Measurements from ENCODE around the gene SLC35B1. TPM values are rescaled to one million over a fixed set of nuclear protein-coding genes. Genes with fewer than 3 reads are reported as not detected.
A peak's percentile ranks its signal among the peaks of the same experiment; 100 is the strongest.

Gene SLC35B1
- total RNA-seq, 4 donors from 2014 or later = 31.0 to 40.1 (median 35.1) TPM

DNA sequence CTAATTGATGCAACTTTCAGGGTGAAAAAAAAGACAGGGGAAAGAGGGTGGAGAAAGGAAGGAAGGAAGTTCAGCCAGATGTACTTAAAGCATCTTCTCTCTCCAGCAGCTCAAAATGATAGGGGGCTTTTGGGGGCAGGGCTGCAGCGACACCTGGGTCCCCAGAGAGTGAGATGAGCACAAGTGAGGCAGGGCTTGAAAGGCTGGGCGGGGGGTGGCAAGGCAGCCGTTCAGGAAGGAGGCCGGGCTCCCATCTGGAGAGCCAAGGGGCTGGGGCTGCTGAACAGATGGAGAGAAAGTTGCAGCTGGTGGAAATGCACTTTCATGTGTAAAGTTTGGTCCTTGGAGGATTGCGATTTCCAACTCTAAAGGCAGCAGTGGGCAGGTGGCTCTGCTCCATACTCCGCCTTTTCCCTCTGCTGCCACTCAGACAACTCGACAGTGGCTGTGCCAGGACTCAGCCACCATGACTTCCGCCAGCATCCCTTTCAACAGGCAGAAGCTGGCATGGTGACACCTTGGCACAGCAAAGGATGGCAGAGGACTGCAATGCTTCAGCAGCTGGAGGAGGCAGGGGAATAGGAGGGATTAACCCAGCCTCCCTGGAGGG, 7.7 kb downstream of the SLC35B1 start:
- no peak for TF ChIP-seq POLR2A (IDR thresholded peaks at IDR 0.05)
- TF ChIP-seq CTCF (IDR thresholded peaks at IDR 0.05) = no peak
- no peak overlapping the region for H3K4me3 ChIP-seq (ENCODE audit: low read depth, poor library complexity, severe bottlenecking)
- DNase-seq (ENCODE audit: low spot score in 2 of 2) = no peak
- intact Hi-C loops (cut with DNase I; ENCODE audit: low total_unique reads) = no loop called here
- WGBS, 2 donors = 60 to 61% methylated on average over 8 of the region's 8 CpGs

DNA sequence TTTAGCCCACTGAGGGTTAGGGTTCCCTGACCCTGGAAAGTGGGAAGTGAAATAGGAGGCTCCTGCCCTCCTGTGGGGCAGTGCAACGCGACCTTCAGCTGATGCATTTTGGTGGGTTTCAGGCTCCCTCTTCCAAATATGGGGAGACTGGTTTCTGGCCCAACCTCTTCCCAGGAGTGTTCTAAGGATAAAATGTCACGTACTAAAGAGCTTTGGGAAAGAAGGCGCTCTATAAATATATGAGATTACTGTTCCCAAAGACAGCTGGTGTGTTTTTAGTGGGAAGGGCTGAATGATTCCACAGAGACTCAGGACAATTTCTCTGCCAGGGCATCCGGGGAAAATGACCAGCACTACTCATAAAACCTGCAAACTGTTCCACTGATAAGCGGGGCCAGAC, 9.8 kb downstream of the SLC35B1 start:
- intact Hi-C loops (cut with DNase I; ENCODE audit: low total_unique reads) = no loop called here
- H3K4me3 ChIP-seq (ENCODE audit: low read depth, poor library complexity, severe bottlenecking) = no peak overlapping the region
- WGBS, 2 donors = 61 to 77% methylated on average over 6 of the region's 6 CpGs
- TF ChIP-seq CTCF (IDR thresholded peaks at IDR 0.05) (no peak), POLR2A (IDR thresholded peaks at IDR 0.05) (no peak)
- DNase-seq (ENCODE audit: low spot score in 2 of 2) = no peak

DNA sequence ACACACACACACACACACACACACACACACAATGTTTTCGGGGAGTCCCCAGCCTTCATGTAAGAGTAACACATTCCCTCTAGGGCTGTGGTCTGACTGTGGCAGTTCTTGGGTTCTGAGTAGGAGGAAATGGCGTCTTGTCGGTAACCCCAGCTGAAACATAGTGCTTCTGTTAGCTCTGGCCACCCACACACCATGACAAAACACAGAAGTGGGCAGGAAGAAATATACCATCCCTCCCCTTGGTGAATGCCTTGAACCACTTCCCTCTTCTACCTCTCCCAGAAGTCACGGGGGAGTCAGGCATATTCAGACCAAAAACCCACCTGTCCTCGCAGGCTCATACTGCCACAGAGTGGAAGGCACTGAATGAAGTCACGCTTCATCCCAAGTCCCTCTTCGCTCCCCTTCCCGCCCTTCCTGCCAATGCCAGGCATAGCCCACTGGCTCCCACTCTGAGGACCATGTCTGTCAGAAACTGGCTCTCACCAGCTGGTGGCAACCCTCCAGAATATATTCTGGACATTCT, 11.5 kb downstream of the SLC35B1 start:
- no peak overlapping the region for H3K4me3 ChIP-seq (ENCODE audit: low read depth, poor library complexity, severe bottlenecking)
- no peak for DNase-seq (ENCODE audit: low spot score in 2 of 2)
- TF ChIP-seq CTCF (IDR thresholded peaks at IDR 0.05) (no peak), POLR2A (IDR thresholded peaks at IDR 0.05) (no peak)
- 79 to 90% methylated on average over 8 of the region's 8 CpGs for WGBS, 2 donors
- intact Hi-C loops (cut with DNase I; ENCODE audit: low total_unique reads) = no loop called here

DNA sequence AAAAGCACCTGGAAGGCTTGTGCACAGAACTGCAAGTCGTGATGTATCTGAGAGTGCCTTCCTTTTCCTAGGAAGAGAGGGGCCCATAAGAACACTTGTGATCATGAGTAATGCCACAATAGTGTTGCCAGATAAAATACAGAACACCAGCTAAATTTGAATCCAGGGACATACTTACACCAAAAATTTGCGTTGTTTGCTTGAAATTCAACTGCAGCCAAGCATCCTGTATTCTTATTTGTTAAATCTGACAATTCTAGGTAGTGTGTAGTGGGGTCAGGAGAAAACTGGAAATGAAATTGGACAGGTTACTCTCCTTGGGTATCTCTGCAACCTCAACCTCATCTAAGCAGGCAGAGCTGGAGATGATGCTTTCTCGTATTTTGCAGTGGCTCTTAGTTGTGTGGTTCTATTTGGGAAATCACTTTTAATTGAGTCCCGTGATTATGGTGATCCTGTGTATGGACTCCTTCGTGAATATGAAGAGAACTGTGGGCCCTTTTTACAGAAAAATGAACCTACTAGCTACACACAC, 12.0 kb downstream of the SLC35B1 start:
- 50 to 54% methylated on average over 5 of the region's 5 CpGs for WGBS, 2 donors
- H3K4me3 ChIP-seq (ENCODE audit: low read depth, poor library complexity, severe bottlenecking) = no peak overlapping the region
- DNase-seq (ENCODE audit: low spot score in 2 of 2) = no peak
- TF ChIP-seq CTCF (IDR thresholded peaks at IDR 0.05) (no peak), POLR2A (IDR thresholded peaks at IDR 0.05) (no peak)
- intact Hi-C loops (cut with DNase I; ENCODE audit: low total_unique reads) = loop anchor here (2.0 kb wide), 1 partner anchor 129 kb away; no protein-coding TSS in a partner anchor

GRCh38 chr17:49694847-49695697, 12.7 kb downstream of the SLC35B1 start:
- 25 to 28% methylated on average over 16 of the region's 16 CpGs for WGBS, 2 donors
- no peak overlapping the region for H3K4me3 ChIP-seq (ENCODE audit: low read depth, poor library complexity, severe bottlenecking)
- TF ChIP-seq CTCF (IDR thresholded peaks at IDR 0.05) = peak in 1 of 3 donors; percentile 90
- TF ChIP-seq POLR2A (IDR thresholded peaks at IDR 0.05) = no peak
- peak; percentile 53 to 92 for DNase-seq (ENCODE audit: low spot score in 2 of 2)
- intact Hi-C loops (cut with DNase I; ENCODE audit: low total_unique reads) = loop anchor here (2.0 kb wide), 1 partner anchor 128 kb away; no protein-coding TSS in a partner anchor
